GM10847 (cell line): ENCODE results near the gene WFIKKN2.

ENCODE experiments used
- POLR2A ChIP-seq: IDR thresholded peaks from 2 replicates; pipeline ENCODE4 v1.6.1; 2011; ENCODE audit not compliant: insufficient read length; ENCODE audit errors: extremely low read depth

The WFIKKN2 gene

DNA sequence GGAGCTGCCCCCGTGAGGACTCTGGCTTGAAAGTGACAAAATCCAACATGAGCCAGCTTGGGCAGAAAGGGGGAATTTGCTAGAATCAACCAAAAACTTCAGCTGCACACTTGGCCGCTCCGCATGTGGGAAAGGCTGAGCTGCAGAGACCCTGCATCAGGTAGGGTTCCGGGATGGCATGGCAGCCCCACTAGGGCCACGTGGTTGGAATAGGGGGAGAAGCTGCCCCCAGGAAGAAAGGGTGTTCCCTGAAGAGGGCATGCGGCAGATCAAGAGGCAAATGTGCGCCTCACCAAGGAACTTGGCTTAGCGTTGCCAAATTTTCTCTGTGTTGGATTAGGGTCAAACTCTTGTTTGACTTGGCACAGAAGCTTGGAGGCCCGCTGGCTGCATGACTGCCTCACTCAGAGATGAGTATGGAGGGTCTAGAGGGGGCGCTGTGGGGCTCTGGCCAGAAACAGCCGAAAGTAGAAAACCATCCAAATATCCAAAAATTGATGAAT, 29.2 kb upstream of the WFIKKN2 start:
- TF ChIP-seq POLR2A = no peak

DNA sequence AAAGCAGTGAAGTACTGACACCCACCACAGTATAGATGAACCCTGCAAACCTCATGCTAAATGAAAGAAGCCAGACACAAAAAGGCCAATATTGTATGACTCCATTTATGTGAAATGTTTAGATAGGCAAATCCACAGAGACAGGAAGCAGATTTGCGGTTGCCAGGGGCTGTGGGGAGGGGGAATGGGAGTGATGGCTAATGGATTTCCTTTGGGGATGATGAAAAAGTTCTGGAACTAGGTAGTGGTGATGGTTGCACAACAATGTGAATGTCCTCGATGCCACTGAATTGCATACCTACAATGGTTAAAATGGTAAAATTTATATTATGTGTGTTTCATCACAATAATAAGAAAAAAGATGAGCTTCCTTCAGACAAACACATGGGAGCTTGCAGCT, 28.4 kb upstream of the WFIKKN2 start:
- TF ChIP-seq POLR2A = no peak

DNA sequence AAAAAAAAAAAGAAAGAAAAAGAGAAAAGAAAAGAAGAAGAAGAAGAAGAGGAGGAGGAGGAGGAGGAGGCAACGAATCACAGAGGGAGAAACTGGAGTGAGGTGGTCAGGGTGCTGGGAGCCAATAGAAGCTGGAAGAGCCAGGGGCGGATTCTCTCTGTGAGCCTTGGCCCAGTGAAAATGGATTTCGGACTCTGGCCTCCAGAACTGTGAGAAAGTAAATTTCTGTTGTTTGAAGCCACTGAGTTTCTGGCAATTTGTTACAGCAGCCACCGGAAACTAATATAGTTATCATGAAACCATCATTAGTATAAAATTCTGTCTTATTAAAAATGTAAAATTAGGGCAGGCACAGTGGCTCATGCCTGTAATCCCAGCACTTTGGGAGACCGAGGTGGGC, 27.7 kb upstream of the WFIKKN2 start:
- TF ChIP-seq POLR2A = no peak

DNA sequence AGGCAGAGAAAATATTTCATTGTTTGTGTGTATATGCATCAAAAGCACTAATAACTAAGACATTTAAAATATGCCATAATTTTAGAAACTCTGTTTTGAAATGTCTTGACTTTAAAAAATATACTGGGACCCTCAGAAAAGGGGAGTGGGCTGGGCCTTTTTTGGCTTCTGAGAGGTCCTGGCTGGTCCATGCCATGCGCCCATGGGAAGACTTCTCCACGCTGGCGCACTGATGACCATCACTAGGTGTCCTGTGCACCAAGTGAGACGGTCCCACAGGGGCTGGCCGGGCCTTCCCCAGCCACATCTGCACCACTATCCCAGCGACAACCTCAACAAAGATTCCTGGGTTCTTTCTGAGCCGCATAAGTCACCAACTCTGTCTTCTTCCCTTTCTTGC, 27.0 kb upstream of the WFIKKN2 start:
- no peak for TF ChIP-seq POLR2A

DNA sequence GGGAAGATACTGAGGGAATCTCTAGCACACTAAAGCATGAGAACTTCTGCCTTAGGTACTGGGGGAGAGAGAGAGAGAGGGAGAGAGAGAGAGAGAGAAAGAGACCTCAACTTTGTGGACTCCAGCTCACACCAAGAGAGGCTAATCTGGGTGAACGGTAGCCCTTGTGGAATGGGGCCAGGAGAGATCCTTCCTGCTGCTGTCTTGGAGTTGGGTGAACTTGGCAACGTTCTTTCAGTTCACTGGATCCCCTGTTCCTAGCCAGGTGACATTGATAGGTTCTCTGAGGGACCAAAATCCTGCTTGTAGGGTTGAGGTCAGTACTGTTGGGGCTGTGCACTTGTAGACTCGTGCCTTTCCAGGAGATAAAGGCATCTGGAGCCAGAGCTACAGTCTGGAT, 26.5 kb upstream of the WFIKKN2 start:
- TF ChIP-seq POLR2A = no peak

DNA sequence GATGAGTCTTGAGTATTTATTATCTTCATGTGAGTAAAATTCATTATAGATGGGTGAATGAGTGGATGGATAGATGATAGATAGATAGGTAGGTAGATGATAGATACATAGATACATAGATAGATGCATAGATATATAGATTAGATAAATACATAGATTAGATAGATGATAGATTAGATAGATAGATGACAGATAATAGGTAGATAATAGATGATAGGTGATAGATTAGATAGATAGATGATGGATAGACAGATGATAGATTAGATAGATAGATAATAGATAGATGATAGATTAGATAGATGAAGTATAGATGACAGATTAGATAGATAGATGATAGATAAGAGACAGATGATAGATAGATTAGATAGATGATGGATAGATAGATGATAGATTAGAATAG, 21.8 kb upstream of the WFIKKN2 start:
- TF ChIP-seq POLR2A = no peak

DNA sequence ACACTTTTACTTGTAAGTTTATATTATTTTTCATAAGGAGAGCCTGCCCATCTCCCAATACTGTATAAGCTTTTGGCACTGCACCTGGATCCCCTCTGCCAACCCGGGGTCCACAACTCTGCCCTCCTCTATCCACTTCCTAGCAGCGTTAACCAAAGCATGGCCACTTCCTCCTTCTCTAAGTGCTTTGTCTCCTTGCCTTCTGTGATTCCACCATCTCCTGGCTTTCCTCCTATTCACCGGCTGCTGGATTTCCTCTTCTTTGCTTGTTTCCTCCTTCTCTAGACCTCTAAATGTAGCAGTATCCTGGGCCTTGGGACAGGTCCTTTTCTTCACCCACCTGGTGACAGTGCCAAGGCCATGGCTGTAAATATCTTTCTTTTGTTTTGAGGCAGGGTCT, 20.0 kb upstream of the WFIKKN2 start:
- TF ChIP-seq POLR2A = no peak

DNA sequence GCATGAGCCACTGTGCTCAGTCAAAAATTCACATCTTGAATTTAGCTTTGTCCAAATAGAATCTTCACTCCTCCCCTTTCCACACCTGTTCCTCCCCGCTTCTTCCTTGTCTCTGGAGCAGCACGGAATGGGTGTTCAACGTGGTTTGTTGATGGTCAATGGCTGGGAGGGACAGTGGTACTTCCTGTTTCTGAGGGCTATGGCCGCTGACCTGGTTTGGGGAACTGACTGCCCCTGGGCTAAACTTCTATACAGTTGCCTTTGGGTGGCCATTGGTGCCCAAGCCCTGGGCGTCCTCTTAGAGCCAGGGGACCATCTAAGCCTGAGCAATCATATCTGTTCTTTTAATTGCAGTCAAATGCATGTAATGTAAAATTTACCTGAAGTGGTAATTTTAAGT, 19.1 kb upstream of the WFIKKN2 start:
- no peak for TF ChIP-seq POLR2A

DNA sequence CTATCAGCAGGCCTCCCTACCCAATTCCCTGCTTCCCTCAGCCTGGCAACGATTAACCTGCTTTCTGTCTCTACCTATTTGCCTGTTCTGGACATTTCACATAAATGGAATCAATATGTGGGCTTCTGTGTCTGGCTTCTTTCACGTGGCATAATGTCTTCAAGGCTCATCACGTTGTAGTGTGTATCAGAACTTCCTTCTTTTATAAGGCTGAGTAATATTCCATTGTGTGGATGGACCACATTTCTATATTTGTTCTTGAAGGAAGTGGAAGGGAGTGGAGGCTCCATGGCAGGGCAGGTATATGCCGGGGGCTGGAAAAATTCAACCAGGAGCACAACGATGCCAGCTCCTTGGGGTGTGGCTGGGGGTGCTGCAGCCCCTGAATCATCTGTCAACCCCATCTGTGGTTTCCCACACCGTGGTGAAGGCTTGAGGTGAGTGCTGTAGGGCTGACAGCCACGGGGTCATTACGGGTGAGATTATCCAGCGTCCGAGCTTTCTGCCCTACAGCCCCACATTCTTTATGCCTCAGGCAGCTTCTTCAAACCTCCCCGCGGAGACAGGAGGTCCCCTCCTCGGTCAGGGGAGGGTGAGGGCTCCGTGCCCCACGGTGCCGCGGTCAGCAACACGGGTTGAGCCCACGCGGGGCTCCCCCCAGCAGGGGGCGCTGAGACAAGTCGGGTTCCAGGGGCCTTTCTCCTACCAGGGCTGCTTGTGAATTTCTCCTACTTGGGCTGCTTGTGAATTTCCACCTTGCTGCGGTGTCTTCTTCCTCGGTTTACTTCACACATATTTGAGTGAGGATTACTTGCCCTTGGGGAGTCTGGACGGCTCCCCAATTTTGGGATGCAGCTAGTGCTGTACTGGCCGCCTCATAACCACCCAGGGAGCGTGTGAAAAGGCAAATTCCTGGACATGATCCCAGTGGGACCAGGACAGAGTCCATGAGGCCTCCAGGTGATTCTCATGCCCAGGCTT, 18.3 kb upstream of the WFIKKN2 start:
- no peak for TF ChIP-seq POLR2A

DNA sequence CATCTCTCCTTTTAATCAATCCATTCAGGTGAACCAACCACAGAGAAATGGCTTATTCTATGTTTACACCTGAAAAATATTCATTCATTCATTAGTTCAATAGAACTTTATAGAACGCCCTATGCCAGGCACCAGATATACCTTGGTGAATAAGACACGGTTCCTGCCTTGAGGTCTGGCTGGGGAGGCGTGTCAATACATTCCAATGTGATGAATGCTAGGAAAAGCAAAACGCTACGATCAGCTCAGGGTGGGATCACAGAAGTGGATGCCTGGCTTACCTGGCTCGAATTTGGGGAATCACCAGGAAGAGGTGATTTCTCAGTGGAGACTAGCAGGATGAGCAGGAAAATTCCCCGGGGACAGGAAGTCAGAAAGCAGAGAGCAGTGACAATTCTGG, 17.5 kb upstream of the WFIKKN2 start:
- no peak for TF ChIP-seq POLR2A

DNA sequence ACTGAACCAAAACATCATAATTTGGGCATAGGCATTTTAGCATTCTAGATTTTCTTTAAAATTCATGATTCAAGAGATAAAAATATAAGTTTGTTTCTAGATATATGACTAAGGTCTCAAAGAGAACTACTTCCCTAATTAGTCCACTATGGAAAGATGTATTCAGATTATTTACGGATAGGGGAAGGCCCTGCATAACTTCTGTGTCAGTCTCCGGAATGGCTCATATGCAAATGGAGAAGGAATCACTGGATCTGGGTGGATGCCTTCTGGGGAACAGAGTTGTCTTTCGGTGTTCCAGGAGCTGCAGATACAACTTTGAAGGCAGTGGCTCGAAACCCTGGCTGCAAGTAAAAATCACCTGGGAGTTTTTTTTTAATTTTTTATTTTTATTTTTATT, 17.1 kb upstream of the WFIKKN2 start:
- TF ChIP-seq POLR2A = no peak

DNA sequence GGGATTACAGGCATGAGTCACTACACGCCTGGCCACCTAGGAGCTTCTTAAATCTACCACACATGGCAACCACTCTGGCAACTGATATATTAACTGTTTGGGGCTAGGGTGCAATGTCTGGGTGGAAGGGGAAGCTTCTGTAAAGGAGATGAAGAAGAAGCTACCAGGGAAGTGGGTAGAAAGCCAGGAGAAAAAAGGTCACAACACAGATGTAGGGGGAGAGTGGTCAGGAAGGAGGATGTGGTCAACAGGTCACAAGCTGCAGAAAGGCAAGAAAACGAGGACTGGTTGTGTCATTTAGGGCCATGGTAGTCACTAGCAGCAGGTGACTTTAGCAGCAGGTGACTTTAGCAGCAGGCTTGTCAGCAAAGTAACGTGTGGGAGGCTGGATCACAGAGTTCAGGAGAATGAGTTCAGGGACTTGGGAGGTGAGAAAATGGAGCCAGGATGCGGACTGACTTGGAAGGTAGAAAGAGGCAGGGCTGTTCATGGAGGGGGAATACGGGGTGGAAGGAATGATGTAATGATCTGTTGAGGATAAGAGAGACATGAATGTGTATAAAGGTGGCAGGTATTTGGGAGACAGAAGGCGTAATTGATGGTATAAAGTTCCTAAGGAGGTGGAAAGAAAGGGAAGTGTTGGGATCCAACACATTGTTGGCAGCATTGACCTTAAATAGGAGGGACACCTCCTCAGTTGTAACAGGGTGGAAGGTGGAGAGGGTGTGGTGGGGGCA, 16.3 kb upstream of the WFIKKN2 start:
- no peak for TF ChIP-seq POLR2A

DNA sequence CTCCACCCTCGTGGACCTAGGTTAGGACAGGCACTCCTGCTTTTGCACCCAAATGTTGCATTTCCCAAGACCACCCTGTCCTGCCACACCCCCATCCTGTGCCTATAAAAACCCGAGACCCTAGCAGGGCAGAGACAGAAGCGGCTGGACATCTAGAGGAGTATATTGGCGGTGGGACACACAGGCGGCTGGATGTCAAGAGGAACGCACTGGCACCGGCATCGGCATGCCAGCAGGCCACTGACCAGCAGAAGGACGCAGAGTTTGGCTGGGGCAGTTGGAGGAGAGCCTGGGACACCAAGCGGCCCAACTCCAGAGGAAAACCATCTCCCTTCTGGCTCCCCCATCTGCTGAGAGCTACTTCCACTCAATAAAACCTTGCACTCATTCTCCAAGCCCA, 14.7 kb upstream of the WFIKKN2 start:
- no peak for TF ChIP-seq POLR2A

DNA sequence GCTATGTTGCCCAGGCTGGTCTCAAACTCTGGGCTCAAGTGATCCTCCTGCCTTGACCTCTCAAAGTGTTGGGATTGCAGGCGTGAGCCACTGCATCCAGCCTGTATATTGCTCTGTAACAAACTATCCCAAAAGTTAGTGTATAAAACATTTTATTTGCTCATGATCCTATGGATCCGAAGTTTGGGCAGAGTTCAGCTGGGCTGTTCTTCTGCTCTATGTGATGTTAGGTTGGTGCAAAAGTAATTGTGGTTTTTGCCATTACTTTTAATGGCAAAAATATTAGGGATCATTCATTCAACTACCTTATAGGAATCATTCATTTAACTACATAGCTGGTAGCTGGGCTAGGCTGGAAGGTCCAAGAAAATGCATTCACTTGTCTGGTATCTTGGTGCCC, 12.8 kb upstream of the WFIKKN2 start:
- no peak for TF ChIP-seq POLR2A

DNA sequence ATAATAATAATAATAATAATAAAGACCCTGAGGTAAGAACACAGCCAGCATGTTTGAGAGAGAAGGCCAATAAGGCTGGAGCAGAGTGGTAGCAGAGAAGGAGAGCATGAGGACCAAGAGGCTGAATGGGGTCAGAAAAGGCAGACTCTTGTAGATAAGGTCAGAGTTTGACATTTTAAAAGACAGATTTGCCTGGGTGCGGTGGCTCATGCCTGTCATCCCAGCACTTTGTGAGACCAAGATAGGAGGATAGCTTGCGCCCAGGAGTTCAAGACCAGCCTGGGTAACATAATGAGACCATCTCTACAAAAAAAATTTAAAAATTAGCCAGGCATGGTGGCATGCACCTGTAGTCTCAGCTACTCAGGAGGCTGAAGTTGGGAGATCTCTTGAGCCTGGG, 11.0 kb upstream of the WFIKKN2 start:
- no peak for TF ChIP-seq POLR2A

DNA sequence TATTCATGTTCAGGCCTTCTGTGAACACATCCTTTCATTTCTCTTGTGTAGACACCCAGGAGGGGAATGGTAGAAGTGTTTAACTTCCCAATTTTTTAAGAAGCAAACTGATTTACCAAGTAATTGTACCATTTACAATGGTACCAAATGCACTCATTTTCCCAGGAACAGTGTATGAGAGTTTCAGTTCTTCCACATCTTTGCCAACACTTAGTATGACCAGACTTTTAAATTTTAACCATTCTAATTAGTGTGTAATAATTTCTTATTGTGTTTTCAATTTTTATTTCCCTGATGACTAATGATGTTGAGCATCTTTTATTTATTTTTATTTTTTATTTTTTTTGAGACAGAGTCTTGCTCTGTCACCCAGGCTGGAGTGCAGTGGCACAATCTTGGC, 10.2 kb upstream of the WFIKKN2 start:
- TF ChIP-seq POLR2A = no peak
